ENCODE results near the gene ADGRE3. TPM values are rescaled to one million over a fixed set of nuclear protein-coding genes. Genes with fewer than 3 reads are reported as not detected.

ADGRE3 gene
- total and polyA plus RNA-seq, 2 of the 8 experiments (the other 6 are each of a cell fraction or from before 2014, with no cell fraction given) = not detected

DNA sequence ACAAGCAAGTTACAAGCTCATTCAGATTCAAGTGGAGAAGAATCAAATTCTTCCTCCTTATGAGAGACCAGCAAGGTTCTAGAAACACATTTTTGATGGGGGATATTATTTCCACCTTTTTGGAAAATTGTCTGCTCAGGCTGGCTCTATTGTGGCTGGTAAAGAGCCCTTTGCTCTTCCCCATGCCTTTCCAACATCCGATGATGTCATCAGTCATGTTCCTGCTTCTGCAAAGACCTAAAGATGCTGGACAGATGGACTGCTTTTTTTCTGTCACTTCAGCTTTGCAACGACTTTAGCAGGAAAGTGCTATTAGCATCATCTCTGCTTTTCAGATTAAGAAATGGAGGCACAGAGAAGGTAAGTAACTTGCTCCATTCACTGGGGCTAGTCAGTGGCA lies 4.2 kb downstream of the ADGRE3 start:
- H3K36me3 ChIP-seq (ENCODE audit: control insufficient read depth in 2 of 4, insufficient read depth in 4 of 4, low read length in 3 of 4) = no peaks in the 10 kb centered on the region
- no peak overlapping the region for H2BK12ac ChIP-seq (ENCODE audit: low read depth, low read length)
- H4K20me1 ChIP-seq (replicated peaks in 1 of 2; ENCODE audit: control insufficient read depth in 1 of 2, insufficient read depth in 2 of 2, low read length in 2 of 2) = no peaks in the 10 kb centered on the region
- POLR2A ChIA-PET (ENCODE audit: partially characterized antibody) = no interaction called here
- H4K91ac ChIP-seq (replicated peaks; ENCODE audit: insufficient read length, low read length) = no peak overlapping the region
- no peak overlapping the region for H2AK5ac ChIP-seq (ENCODE audit: low read depth, low read length)
- H3K4me1 ChIP-seq (replicated peaks in 1 of 4; ENCODE audit: control insufficient read depth in 3 of 4, insufficient read depth in 4 of 4, low read length in 3 of 4) = no peaks in the 10 kb centered on the region
- no peaks in the 10 kb centered on the region for H3K27me3 ChIP-seq (replicated peaks in 1 of 4; ENCODE audit: control insufficient read depth in 3 of 4, extremely low read depth in 1 of 4, insufficient read depth in 3 of 4, low read length in 3 of 4)
- H3K9me3 ChIP-seq (ENCODE audit: insufficient read depth in 2 of 2, low read depth in 1 of 2, low read length in 1 of 2) = peaks cover 54 to 67% of the 10 kb centered on the region in 2 experiments
- no peaks in the 10 kb centered on the region for H3K23me2 ChIP-seq (ENCODE audit: low read depth, low read length)
- no peak overlapping the region for H3K56ac ChIP-seq (replicated peaks; ENCODE audit: insufficient read length, low read depth, low read length)
- H3K14ac ChIP-seq (ENCODE audit: insufficient read length) = no peak overlapping the region
- H3K27ac ChIP-seq (ENCODE audit: low read depth, low read length) = no peak overlapping the region
- no peak overlapping the region for H2BK5ac ChIP-seq (ENCODE audit: low read depth, low read length)
- H3K79me2 ChIP-seq (ENCODE audit: control insufficient read depth in 1 of 2, insufficient read depth in 2 of 2, low read length in 2 of 2) = no peaks in the 10 kb centered on the region
- CTCF ChIA-PET (ENCODE audit: partially characterized antibody) = interaction anchor here (1.0 kb wide), 1 partner anchor 63 kb away, joined by 5 read pairs; no protein-coding TSS in a partner anchor
- no peak overlapping the region for H2AFZ ChIP-seq (ENCODE audit: low read length)
- no peak overlapping the region for H2BK120ac ChIP-seq (replicated peaks; ENCODE audit: low read depth, low read length)
- no peak overlapping the region for H2BK15ac ChIP-seq (ENCODE audit: low read length)
- DNase-seq (ENCODE audit: low read depth in 1 of 2, low spot score in 2 of 2) (no peak), FAIRE-seq (no peak)
- H3K18ac ChIP-seq (ENCODE audit: extremely low read depth, low read length) = no peak overlapping the region
- H3K79me1 ChIP-seq (ENCODE audit: low read depth, low read length) = no peaks in the 10 kb centered on the region
- H3K4me2 ChIP-seq (ENCODE audit: insufficient read depth in 1 of 2, low read depth in 2 of 2, low read length in 2 of 2) = no peak overlapping the region
- H4K5ac ChIP-seq (ENCODE audit: insufficient read length, low read depth, low read length) = no peak overlapping the region
- no peak overlapping the region for H3K23ac ChIP-seq (ENCODE audit: insufficient read length)
- WGBS, 2 experiments (ENCODE audit: extremely low coverage in 1 of 2, insufficient coverage in 1 of 2, insufficient read length in 1 of 2, insufficient replicate concordance in 2 of 2, low coverage in 1 of 2, low lambda C conversion rate in 2 of 2, missing lambda C conversion rate in 1 of 2) = 66% methylated on average over 2 of the region's 2 CpGs; no CpG with 5 or more reads in 1 of the 2 experiments
- H3K4ac ChIP-seq (replicated peaks; ENCODE audit: insufficient read length, low read depth, low read length) = no peak overlapping the region
- TF ChIP-seq CREB1 (IDR thresholded peaks at IDR 0.05) = no peak
- no peak for TF ChIP-seq ZNF274 (IDR thresholded peaks at IDR 0.05; ENCODE audit: borderline replicate concordance, extremely low read depth, low read length)
- TF ChIP-seq RXRA (IDR thresholded peaks at IDR 0.05; ENCODE audit: insufficient read depth, low read depth, low read length) = no peak
- no peak for TF ChIP-seq NANOG (IDR thresholded peaks at IDR 0.05; ENCODE audit: insufficient read depth, low read depth, low read length, poor library complexity, severe bottlenecking)
- TF ChIP-seq CTBP2 (IDR thresholded peaks at IDR 0.05; ENCODE audit: borderline replicate concordance, insufficient read depth, insufficient read length, low read length) = no peak
- no peak for TF ChIP-seq SIX5 (IDR thresholded peaks at IDR 0.05; ENCODE audit: low read depth, low read length)
- no peak for TF ChIP-seq TEAD4 (IDR thresholded peaks at IDR 0.05; ENCODE audit: low read depth, low read length)
- TF ChIP-seq RFX5 (IDR thresholded peaks at IDR 0.05; ENCODE audit: borderline replicate concordance, low read depth, low read length) = no peak
- no peak for TF ChIP-seq CHD1 (IDR thresholded peaks at IDR 0.05; ENCODE audit: low read depth, low read length)
- TF ChIP-seq TAF7 (optimal IDR thresholded peaks at IDR 0.05; ENCODE audit: borderline replicate concordance, low read depth, low read length) = no peak
- no peak for TF ChIP-seq KDM4A (IDR thresholded peaks at IDR 0.05; ENCODE audit: low read depth, low read length, severe bottlenecking)
- no peak for TF ChIP-seq POU5F1 (IDR thresholded peaks at IDR 0.05; ENCODE audit: low read depth, low read length)
- no peak for TF ChIP-seq RNF2 (IDR thresholded peaks at IDR 0.05; ENCODE audit: borderline replicate concordance, low read depth, low read length, missing control alignments, poor library complexity, severe bottlenecking)
- no peak overlapping the region for H2BK20ac ChIP-seq (ENCODE audit: low read length)
- H4K8ac ChIP-seq (ENCODE audit: extremely low read depth, insufficient read depth, low read length) = no peak overlapping the region
- H3K9ac ChIP-seq (replicated peaks in 1 of 4; ENCODE audit: extremely low read depth in 1 of 4, low read depth in 3 of 4, low read length in 3 of 4) = no peak overlapping the region
- H3K4me3 ChIP-seq (ENCODE audit: extremely low read depth in 1 of 4, insufficient read depth in 2 of 4, low read depth in 3 of 4, low read length in 4 of 4) = no peak overlapping the region
